Skeletal muscle tissue (tissue), 4 donors: Measurements from ENCODE around the gene GABRP. TPM values are rescaled to one million over a fixed set of nuclear protein-coding genes. Genes with fewer than 3 reads are reported as not detected.

Source experiments
- H3K27ac ChIP-seq: one replicate; pipeline ENCODE4 v1.7.0; 2013; ENCODE audit warnings: mild to moderate bottlenecking, low read depth, low read length, inconsistent platforms
- H3K27me3 ChIP-seq, 3 donors: one replicate each; pipeline ENCODE4 v1.7.0; 2013; ENCODE audit warnings: low read length in 3 of 3; ENCODE audit not compliant: control insufficient read depth in 3 of 3, insufficient read depth in 3 of 3
- H3K36me3 ChIP-seq, 3 donors: one replicate each; pipeline ENCODE4 v1.7.0; 2013; ENCODE audit warnings: low read length in 3 of 3; ENCODE audit not compliant: control insufficient read depth in 3 of 3, insufficient read depth in 3 of 3
- H3K4me1 ChIP-seq, 3 donors: one replicate each; pipeline ENCODE4 v1.7.0; 2013; ENCODE audit warnings: low read length in 3 of 3, mild to moderate bottlenecking in 3 of 3; ENCODE audit not compliant: control insufficient read depth in 3 of 3, insufficient read depth in 3 of 3
- H3K4me3 ChIP-seq, 3 donors: one replicate each; pipeline ENCODE4 v1.7.0; 2013; ENCODE audit warnings: low read length in 3 of 3
- H3K9ac ChIP-seq, 3 donors: one replicate each; pipeline ENCODE4 v1.7.0; 2013; ENCODE audit warnings: low read length in 3 of 3, mild to moderate bottlenecking in 3 of 3, moderate library complexity in 2 of 3, low read depth in 1 of 3
- H3K9me3 ChIP-seq, 3 donors: one replicate each; pipeline ENCODE4 v1.7.0; 2013; ENCODE audit warnings: low read length in 3 of 3; ENCODE audit not compliant: control insufficient read depth in 3 of 3
- total RNA-seq: library from RNA; depleted of rRNA; stranded (reverse); fragments of >200 nt; gene quantifications from one replicate; pipeline ENCODE4 v1.2.3, GENCODE V29; 2014
- donor health status: Osteomylitis.

The GABRP gene, protein sequence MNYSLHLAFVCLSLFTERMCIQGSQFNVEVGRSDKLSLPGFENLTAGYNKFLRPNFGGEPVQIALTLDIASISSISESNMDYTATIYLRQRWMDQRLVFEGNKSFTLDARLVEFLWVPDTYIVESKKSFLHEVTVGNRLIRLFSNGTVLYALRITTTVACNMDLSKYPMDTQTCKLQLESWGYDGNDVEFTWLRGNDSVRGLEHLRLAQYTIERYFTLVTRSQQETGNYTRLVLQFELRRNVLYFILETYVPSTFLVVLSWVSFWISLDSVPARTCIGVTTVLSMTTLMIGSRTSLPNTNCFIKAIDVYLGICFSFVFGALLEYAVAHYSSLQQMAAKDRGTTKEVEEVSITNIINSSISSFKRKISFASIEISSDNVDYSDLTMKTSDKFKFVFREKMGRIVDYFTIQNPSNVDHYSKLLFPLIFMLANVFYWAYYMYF
- under 0.01 TPM for total RNA-seq

DNA sequence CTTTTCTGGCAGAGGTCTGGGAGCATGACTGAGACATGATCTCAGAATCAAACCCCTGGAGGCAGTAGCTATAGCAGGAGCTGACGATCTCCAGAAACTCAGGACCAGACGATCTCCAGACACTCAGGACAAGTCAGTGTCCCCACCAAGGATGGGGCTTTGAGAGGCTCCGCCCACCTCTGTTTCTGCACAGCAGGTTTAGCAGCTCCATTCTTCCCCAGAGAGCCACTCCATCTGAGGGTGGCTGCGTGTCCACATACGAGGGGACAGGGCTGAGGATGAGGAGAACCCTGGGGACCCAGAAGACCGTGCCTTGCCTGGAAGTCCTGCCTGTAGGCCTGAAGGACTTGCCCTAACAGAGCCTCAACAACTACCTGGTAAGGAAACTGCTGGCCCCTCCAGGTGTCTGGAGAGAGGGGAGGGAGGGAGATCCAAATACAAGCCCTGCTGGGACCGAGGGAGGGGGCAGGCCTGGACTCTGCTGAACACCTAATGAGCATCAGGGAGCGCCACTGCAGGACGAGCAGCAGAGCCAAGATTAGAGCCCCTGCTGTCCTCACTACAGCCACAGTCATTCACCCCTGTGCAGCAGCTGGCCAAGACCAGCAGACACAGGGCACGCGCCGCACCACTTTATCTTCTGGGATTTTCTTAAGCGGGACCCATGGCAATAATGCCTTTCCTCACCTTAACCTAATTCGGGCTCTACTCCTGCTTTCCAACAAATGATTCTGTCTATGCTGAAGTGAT lies at the start of gene GABRP:
Gene GABRP, plus strand, starts transcription at position 228 of the 750 bp plus-strand sequence. CDS start 4,891 bp downstream, outside the sequence.
- Histone ChIP-seq H3K36me3 (no peaks in the 10 kb centered on the region), H3K4me3 (no peak within 1 kb of the TSS), H3K27ac (no peak within 1 kb of the TSS), H3K27me3 (no peaks in the 10 kb centered on the region), H3K9me3 (no peaks in the 10 kb centered on the region), H3K4me1 (peaks cover 0 to 5% (median 3%) of the 10 kb centered on the region in 3 donors), H3K9ac (no peak within 1 kb of the TSS)

DNA sequence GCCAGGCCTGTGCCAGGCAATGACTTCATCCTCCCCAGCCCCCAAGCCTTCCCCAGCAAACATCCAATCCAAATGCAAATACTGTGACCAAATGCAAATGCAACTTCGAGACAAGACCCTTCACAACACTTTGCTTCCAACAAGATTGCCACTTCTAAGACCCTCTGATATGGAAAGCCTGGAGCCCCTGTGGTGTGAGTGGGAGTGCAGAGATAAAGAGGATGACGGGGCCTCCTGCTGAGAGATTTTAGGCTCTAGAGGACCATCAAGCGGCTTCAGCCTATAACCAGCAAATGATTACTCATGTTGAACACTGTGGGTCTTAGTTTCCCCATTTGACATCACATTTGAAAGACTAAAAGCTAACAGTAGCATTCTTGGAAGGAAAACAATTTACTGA lies 46.6 kb upstream of the GABRP start:
- H3K36me3 ChIP-seq: no peaks in the 10 kb centered on the region
- H3K9me3 ChIP-seq: no peaks in the 10 kb centered on the region
- H3K27me3 ChIP-seq: peaks cover 0 to 7% (median 3%) of the 10 kb centered on the region in 3 donors
- no peak overlapping the region for H3K27ac ChIP-seq
- H3K4me3 ChIP-seq: no peak overlapping the region
- H3K4me1 ChIP-seq: no peaks in the 10 kb centered on the region
- H3K9ac ChIP-seq: no peak overlapping the region

DNA sequence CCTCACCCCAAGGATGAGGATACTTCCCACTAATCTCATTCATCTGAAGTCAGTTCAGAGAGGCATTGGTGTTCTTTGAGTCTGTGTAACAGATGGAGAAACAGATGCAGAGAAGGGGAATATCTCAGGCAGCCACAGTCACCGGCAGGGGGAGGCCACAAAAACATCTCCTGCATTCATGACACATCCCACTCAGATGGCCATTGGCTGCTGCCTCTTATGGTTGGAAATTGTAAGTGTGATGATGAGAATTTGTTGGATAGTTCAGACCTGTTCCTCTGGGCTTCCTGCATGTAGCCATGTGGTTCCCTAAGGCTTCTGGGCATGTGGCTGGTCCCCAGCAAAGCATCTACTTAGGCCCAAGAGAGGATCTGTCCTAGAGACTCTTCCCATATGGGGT lies 45.9 kb upstream of the GABRP start:
- Histone ChIP-seq H3K27ac (no peak overlapping the region), H3K9ac (no peak overlapping the region), H3K4me3 (no peak overlapping the region), H3K4me1 (no peaks in the 10 kb centered on the region), H3K9me3 (no peaks in the 10 kb centered on the region), H3K36me3 (no peaks in the 10 kb centered on the region), H3K27me3 (peaks cover 0 to 7% (median 5%) of the 10 kb centered on the region in 3 donors)

DNA sequence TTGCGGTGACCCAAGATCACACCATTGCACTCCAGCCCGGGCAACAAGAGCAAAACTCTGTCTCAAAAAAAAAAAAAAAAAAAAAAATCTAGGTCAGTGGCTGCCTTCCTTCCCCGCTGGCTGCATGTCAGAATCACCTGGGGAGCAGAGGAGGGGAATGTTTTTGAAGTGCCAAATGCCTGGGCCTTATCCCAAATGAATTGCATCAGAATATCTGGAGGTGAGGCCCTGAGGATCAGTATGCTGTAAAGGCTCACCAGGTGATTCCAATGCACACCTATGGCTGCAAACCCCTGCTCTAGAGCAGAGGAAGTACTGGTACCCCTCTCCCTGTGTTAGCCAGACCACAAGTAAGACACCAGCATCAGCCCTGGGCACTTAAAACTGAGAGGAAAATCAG lies 44.7 kb upstream of the GABRP start:
- H3K36me3 ChIP-seq: no peaks in the 10 kb centered on the region
- H3K27ac ChIP-seq: no peak overlapping the region
- peaks cover 0 to 7% (median 6%) of the 10 kb centered on the region in 3 donors for H3K27me3 ChIP-seq
- no peak overlapping the region for H3K9ac ChIP-seq
- H3K4me3 ChIP-seq: no peak overlapping the region
- no peaks in the 10 kb centered on the region for H3K9me3 ChIP-seq
- no peaks in the 10 kb centered on the region for H3K4me1 ChIP-seq

DNA sequence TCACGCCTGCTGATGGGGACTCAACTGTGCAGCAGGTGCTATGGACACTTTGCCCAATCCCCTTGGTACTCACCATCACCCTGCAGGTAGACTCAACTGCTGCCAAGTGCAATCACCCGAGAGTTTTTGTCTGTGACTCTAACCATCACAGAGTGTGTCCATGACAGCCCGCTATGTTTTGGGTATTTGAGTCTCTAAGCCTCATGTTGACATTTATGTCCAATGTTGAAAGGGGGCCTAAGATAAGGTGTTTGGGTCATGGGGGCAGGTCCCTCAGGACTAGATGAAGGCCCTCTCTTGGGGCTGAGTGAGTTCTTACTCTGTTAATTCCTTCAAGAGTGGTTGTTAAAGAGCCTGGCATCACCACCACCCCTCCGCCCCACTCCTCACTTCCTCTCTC lies 44.1 kb upstream of the GABRP start:
- no peaks in the 10 kb centered on the region for H3K36me3 ChIP-seq
- H3K9ac ChIP-seq: no peak overlapping the region
- peaks cover 0 to 3% (median 3%) of the 10 kb centered on the region in 3 donors for H3K4me1 ChIP-seq
- peaks cover 5 to 12% (median 11%) of the 10 kb centered on the region in 3 donors for H3K27me3 ChIP-seq
- H3K4me3 ChIP-seq: no peak overlapping the region
- no peaks in the 10 kb centered on the region for H3K9me3 ChIP-seq
- no peak overlapping the region for H3K27ac ChIP-seq

DNA sequence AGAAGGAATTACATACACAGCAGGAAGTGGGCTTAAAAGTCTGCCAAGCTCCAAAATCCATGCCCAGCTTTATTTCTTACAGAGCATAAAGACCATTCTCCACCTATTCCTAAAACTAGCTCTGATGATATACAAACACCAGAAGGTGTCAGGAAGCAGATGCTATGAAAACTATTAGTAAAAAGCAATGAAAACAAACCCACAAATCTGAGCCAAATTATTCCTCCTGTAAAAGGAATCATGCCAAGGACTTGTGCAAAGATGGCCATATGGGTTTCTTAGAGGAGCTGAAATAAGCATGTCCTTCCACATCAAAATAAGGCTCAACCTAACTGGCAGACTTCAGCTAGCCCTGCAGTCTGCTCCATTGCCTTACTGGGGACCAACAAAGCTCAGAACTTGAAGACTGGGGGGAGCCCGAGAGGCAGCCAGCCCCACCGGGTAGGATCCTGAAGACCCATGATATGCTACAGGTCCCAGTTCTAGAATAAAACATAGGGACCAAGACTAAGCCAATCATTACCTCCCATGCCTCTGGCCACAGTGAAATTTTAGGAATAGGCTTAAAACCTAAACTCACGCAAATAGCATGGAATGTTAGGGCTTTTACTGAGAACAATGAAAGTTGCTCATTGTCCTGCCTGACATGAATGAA lies 42.8 kb upstream of the GABRP start:
- H3K4me3 ChIP-seq: no peak overlapping the region
- no peak overlapping the region for H3K9ac ChIP-seq
- no peak overlapping the region for H3K27ac ChIP-seq
- H3K9me3 ChIP-seq: no peaks in the 10 kb centered on the region
- peaks cover 8 to 13% (median 9%) of the 10 kb centered on the region in 3 donors for H3K4me1 ChIP-seq
- no peaks in the 10 kb centered on the region for H3K36me3 ChIP-seq
- H3K27me3 ChIP-seq: peaks cover 6 to 21% (median 21%) of the 10 kb centered on the region in 3 donors

DNA sequence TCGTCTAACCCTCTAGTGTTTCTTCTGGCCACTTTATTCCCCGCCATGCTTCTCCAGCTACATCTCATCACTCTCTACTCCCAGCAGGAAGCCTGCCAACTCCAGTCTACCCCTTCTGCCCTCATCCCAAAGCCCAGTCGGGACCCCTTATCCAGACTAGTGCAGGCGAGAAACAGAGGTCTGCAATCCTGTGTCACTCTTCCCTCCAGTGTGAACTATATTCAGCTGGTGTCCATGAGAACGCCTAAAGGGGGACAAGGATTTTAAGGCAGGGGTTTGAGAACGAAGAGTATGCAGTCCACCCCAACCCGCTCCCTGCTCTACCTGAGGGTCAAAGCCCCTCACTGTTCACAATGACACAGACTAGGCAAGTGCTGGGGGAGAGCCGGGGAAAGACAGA lies 41.7 kb upstream of the GABRP start:
- Histone ChIP-seq H3K36me3 (no peaks in the 10 kb centered on the region), H3K9ac (no peak overlapping the region), H3K27me3 (peaks cover 6 to 21% (median 20%) of the 10 kb centered on the region in 3 donors), H3K4me3 (no peak overlapping the region), H3K9me3 (no peaks in the 10 kb centered on the region), H3K27ac (no peak overlapping the region), H3K4me1 (peaks cover 10 to 18% (median 12%) of the 10 kb centered on the region in 3 donors)

DNA sequence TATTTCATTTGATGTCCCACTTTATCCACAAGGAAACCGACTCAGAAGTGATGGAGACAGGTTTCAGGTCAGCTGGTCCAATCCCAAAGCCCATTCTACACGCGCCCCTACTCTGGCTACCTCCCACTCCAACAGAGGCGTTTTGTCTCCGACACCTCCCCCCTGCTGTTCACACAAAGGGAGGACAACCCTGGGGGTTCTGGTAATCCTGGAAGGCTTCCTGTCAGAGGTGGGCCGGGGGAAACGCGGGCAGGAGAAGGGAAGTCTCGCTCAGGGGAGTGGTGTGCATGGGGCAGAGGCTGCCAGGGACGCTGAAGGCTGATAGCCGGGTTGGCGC lies 39.7 kb upstream of the GABRP start:
- Histone ChIP-seq H3K4me1 (peaks cover 10 to 20% (median 12%) of the 10 kb centered on the region in 3 donors), H3K27me3 (peaks cover 6 to 21% (median 18%) of the 10 kb centered on the region in 3 donors), H3K4me3 (no peak overlapping the region), H3K9me3 (no peaks in the 10 kb centered on the region), H3K36me3 (no peaks in the 10 kb centered on the region), H3K9ac (no peak overlapping the region), H3K27ac (no peak overlapping the region)

DNA sequence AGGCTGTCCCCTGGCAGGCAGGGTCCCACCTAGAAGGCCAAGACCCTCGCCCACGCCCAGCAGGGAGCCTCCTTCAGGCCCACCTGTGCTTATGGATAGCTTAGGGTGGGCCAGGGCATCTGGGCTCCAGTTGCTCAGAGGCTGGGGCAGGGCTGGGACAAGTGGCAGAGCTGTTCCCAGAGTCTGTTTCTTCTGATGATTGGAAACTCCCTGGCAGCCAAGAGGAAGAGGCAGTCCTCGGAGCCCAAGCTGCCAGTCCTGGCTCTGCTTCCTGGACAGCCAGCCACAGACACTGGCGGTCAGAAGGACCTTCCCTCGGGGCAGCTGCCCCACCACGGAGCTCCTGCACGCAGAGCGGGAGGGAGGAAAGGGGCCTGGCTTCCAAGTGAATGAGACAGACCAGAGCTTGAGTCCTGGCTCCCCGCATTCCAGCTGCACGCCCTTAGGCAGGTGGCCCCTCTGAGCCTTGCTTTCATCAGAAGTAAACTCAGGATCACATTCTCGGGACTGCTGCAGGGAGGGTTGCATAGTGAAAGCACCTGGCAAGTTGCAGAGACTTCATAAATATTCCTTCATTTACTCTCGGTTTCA lies 37.9 kb upstream of the GABRP start:
- no peaks in the 10 kb centered on the region for H3K9me3 ChIP-seq
- peaks cover 15 to 28% (median 16%) of the 10 kb centered on the region in 3 donors for H3K27me3 ChIP-seq
- no peak overlapping the region for H3K27ac ChIP-seq
- peak overlapping the region in 1 of 3 donors; percentile 6 for H3K4me3 ChIP-seq
- H3K4me1 ChIP-seq: peaks cover 10 to 23% (median 12%) of the 10 kb centered on the region in 3 donors
- no peak overlapping the region for H3K9ac ChIP-seq
- H3K36me3 ChIP-seq: no peaks in the 10 kb centered on the region
